Naive thymus-derived CD8-positive, alpha-beta T cell (primary cell): ENCODE results near the gene D2HGDH. TPM values are rescaled to one million over a fixed set of nuclear protein-coding genes. Genes with fewer than 3 reads are reported as not detected.

Experiments
- polyA plus RNA-seq, 3 donors: library from polyadenylated mRNA; unstranded; fragments of 300-500 nt; fragmentation: Illumina TruSeq; gene quantifications; one replicate each; pipeline ENCODE4 v1.2.3, GENCODE V29; 2021
- total RNA-seq, 8 experiments: library from RNA in 2 of 8; stranded (reverse) in 2 of 8; gene quantifications; one replicate each; pipeline ENCODE4 v1.2.3 and lab custom pipeline; 2021 to 2026

Gene D2HGDH
- total and polyA plus RNA-seq, 5 experiments from 2014 or later = 1.5 to 51.6 (median 6.8) TPM

Other genes with a start within 250 kb of the D2HGDH start
- gene STK25, start 226.0 kb upstream of the D2HGDH start, total RNA-seq = 100 to 1,000 TPM; 148 to 150 TPM
- gene STK25, start 226.0 kb upstream of the D2HGDH start, polyA plus RNA-seq = 10 to 100 TPM; 69.9 to 81.1 (median 70.1) TPM
- not detected for gene BOK, start 175.9 kb upstream of the D2HGDH start, total RNA-seq
- gene BOK, start 175.9 kb upstream of the D2HGDH start, polyA plus RNA-seq = under 1 TPM in 1 of 3 donors, not detected in 2; 0.53 TPM
- 10 to 100 TPM; 28.4 to 31.8 TPM for gene THAP4, start 97.5 kb upstream of the D2HGDH start, total RNA-seq
- 10 to 100 TPM; 29.6 to 58.4 (median 38.9) TPM for gene THAP4, start 97.5 kb upstream of the D2HGDH start, polyA plus RNA-seq
- 100 to 1,000 TPM; 103 to 104 TPM for gene ATG4B, start 96.9 kb upstream of the D2HGDH start, total RNA-seq
- 10 to 100 TPM; 45.8 to 60.1 (median 46.5) TPM for gene ATG4B, start 96.9 kb upstream of the D2HGDH start, polyA plus RNA-seq
- gene DTYMK, start 47.8 kb upstream of the D2HGDH start, total RNA-seq = 10 to 100 TPM; 19.8 to 21.2 TPM
- gene DTYMK, start 47.8 kb upstream of the D2HGDH start, polyA plus RNA-seq = 10 to 100 TPM; 36.3 to 40.7 (median 38.6) TPM
- gene ING5, start 32.6 kb upstream of the D2HGDH start, total RNA-seq = 10 to 100 TPM; 73.1 to 80.8 TPM
- gene ING5, start 32.6 kb upstream of the D2HGDH start, polyA plus RNA-seq = 10 to 100 TPM; 16.4 to 23.5 (median 17.4) TPM
- gene GAL3ST2, start 42.2 kb downstream of the D2HGDH start, total RNA-seq = not detected
- gene GAL3ST2, start 42.2 kb downstream of the D2HGDH start, polyA plus RNA-seq = not detected
- not detected for gene NEU4, start 74.6 kb downstream of the D2HGDH start, total RNA-seq
- not detected for gene NEU4, start 74.6 kb downstream of the D2HGDH start, polyA plus RNA-seq
- under 1 TPM; 0.23 to 0.47 TPM for gene PDCD1, start 124.3 kb downstream of the D2HGDH start, total RNA-seq
- gene PDCD1, start 124.3 kb downstream of the D2HGDH start, polyA plus RNA-seq = 1 to 10 TPM in 1 of 3 donors, under 1 TPM in 2; 0.15 to 6.0 (median 0.60) TPM
- not detected for gene RTP5, start 135.1 kb downstream of the D2HGDH start, total RNA-seq
- not detected for gene RTP5, start 135.1 kb downstream of the D2HGDH start, polyA plus RNA-seq